ENCODE measurements around the gene TCEAL4.
"Not testable (repeated sequence)": the region's sequence is repeated elsewhere in the genome, so short reads cannot be mapped to it uniquely, and the experiment has no call there.

TCEAL4 gene

DNA sequence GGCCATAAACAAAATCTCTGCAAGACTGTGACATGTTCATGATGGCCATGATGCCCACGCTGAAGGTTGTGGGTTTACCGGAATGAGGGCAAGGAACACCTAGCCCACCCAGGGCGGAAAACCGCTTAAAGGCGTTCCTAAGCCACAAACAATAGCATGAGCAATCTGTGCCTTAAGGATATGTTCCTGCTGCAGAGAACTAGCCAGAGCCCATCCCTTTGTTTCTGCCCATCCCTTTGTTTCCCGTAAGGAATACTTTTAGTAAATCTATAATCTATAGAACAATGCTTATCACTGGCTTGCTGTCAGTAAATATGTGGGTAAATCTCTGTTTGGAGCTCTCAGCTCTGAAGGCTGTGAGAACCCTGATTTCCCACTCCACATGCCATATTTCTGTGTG is 9.9 kb downstream of the TCEAL4 start:
- DNase-seq, result not testable (repeated sequence)

DNA sequence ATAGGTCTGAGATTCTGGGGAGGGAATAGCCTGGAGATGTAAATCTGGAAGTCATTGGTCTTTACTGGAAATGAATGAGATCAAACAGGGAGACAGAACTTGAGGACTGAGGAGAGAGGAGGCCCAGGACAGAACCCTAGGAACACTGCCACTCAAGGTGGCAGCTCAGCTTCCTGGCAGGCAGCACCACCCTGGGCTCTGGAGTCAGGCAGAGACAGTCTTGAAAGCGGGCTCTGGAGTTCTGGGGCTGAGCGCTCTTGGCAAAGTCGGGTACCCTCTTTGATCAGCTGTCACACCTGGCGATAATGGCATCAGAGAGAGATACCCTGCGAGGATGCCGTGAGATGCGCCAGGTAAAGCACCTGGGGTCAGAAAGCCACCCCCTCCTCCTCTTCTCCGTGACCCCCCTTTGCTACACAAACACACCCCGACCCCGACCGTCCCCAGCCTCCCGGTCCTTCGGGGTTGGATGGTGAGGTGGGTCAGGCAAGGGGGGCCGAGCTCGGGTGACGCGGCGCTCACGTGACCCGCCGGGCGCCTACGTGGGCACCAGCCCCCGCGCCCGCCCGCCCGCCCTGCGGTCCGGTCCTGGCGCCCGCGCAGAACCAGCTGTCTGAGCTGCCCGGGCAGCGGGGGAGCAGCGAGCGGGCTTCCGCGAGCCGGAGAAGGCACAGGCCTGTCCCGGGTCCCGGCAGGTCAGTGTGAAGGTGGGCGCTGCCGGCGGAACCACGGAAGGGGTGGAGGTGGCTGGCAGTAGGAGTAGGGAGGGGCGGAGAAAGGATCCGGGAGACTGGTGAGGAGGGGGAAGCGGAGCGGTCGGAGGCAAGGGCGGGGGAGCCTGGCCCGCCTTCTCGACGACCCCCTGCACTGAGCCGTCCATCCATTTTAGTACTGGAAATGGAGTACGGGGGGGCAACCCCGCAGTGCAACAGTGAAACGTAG is 22.3 kb downstream of the TCEAL4 start, which contains the start of gene TCEAL3:
TSS of gene TCEAL3 (plus strand) at position 600 of the 942 bp plus-strand sequence. CDS start 1,102 bp downstream, outside the sequence.
- peak in 3 of 4 experiments; percentile 1 to 23 (median 1) for DNase-seq

- no peak for DNase-seq
Measured at GRCh38 chrX:103608306-103608963, 23.1 kb downstream of the TCEAL4 start.

- DNase-seq, result no peak
Measured at GRCh38 chrX:103610282-103610681, 25.0 kb downstream of the TCEAL4 start.

DNA sequence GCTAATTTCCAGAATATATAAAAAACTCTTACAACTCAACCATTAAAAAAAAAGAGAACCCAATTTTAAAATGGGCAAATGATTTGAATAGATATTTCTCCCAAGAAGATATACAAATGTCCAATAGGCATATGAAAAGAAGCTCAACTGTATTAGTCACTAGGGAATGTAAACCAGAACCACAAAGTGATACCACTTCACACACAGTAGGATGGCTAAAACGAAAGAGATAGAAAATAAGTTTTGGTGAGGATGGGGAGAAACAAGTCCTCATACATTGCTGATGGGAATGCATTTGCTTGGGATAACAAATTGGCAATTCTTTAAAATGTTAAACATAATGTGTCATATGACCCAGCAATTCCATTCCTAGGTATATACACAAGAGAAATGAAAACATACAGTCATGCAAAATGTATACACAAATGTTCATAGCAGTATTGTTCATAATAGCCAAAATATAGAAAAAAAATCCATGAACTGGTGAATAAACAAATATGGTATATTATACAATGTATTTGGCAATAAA is 28.1 kb downstream of the TCEAL4 start:
- DNase-seq, result no peak

DNA sequence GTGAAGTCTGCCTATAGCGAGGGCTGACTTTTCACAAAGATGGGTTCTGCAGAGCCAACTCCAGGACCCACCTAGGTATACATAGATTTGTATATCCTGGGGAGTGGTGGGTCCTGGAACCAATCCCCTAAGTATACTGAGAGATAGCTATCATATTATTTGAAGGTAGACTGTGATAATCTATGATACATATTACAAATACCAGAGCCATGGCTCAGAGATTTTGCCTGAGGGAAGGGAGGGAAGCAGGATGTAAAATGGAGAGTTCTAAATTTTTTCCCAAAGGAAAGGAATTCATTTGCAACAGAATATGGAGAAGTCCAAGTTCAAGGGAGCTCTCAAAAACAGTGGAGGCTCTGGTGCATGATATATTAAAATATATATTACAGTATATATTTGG is 29.7 kb downstream of the TCEAL4 start:
- no peak for DNase-seq

DNA sequence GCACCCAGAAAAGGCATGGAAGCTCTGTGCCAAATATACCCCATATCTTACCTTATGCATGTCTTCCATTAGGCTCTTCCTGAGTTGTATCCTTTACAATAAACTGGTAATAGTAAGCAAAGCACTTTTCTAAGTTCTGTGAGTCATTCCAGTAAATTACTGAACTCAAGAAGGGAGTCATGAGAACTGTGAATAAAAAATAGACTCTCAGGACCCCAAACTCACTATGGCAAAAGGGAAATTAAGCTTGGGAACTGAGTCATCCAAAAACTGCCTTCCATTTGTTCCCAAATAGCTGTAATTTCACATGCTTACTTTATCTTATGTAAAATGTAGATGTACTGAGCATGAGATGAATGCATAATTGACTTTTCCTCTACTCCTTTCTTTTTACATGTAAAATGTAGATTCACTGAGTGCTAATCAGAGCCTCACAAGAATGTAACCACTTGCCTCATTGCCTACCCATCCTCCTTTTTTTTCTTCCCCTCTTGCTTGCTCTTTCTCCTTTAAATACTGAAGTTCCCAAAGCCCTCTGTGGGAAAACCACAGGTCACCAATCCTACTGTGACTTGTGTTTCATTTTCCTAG is 30.6 kb downstream of the TCEAL4 start:
- no peak for DNase-seq

DNA sequence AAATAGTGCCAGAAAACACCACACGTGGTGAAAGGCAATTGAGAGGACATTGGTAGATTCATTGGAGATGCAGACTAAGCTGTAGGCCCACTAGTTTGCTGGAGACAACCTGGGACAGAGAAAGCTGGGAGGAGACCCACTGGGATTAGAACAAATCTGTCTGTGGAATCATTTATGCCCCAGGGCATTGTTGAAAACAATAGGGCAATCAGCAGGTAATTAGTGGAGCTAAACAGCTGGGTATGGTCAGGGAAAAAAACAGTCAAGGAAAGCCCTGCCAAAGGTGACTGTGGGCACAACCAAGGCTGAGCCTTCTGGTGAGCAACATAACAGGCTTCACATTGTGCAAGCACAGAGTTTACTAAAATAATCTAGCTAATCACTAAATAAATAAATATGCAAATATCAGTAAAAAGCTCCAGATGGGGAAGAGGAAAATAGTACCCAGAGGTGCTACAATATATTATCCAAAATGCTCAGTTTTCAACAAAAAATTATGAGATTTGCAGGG is 31.4 kb downstream of the TCEAL4 start:
- DNase-seq, result no peak

DNA sequence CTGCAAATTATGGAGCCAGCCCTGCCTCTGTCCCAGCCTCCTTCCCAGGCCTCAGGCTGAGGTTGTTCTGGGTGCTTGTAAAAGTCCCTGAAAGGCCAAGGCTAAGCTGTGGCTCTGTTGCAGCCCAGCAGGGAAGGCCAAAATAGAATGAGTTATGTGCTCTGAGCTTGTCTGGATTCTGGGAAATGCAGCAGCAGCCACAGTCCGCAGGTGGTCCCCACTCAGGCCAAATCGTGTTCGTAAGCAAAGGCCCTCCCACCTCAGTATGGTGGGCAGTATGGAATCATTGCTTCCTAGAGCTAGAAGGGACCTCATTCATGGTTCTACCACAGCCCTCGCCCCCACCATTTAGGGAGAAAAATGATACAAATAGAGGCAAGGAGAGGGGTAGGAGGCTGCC is 38.8 kb downstream of the TCEAL4 start:
- no peak for DNase-seq

GRCh38 chrX:103626855-103627254 is 41.5 kb downstream of the TCEAL4 start:
- DNase-seq, result no peak

GRCh38 chrX:103628386-103629317 is 43.3 kb downstream of the TCEAL4 start, which contains the start of gene TCEAL1:
TCEAL1 (plus strand) TSS chrX:103628975; CDS start chrX:103629917, 942 bp downstream.
- DNase-seq, result peak in 2 of 4 experiments; percentile 1 to 17

DNA sequence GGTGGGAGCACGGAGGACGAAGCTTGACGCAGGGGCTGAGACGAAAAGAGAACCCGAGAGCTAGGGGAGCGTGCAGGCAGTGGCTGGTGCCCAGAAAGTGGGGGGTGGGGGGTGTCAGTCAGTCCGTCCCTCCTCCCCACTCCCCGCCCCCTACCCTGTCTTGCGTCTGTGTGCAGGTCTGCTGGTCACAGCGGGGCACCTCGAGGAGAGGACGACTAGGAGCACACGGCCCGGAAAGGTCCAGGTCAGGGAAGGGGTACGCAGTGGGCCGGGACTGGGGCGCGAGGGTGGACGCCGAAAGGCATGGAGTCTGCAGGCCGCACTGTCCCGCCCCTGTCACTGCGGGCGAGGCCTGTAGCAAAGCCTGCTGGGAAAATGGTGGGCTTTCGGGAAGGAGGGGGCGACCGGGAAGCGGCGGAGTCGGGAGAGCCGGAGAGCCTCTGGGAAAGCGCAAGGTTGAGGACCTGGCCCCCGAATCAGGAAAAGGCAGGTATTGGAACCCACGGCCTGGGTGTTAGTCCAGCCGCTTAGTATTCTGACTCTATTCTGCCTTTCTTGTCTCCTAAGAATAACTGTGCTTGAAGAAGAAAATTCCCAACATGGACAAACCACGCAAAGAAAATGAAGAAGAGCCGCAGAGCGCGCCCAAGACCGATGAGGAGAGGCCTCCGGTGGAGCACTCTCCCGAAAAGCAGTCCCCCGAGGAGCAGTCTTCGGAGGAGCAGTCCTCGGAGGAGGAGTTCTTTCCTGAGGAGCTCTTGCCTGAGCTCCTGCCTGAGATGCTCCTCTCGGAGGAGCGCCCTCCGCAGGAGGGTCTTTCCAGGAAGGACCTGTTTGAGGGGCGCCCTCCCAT is 44.2 kb downstream of the TCEAL4 start:
- DNase-seq, result peak in 1 of 4 experiments; percentile 9

GRCh38 chrX:103630171-103630511 is 44.8 kb downstream of the TCEAL4 start:
- no peak for DNase-seq

DNA sequence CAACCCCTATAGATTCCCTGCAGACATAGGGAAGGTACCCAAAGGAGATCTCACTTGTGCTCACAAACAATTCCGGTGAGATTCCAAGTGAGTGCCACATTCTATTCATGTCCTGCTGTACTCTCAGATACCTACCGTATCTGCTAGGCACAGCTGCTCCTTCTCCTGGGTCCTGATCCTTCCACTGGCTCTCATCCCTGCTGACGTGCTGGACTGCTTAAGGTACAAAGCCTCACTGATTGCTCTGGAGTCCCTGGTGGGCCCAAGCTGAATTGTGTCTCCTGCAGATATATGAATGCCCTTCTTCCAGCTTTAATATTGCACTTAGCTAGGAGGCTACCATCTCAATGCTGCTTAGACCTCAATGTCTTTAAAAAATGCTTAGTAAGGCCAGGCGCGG is 45.8 kb downstream of the TCEAL4 start:
- DNase-seq, result no peak

DNA sequence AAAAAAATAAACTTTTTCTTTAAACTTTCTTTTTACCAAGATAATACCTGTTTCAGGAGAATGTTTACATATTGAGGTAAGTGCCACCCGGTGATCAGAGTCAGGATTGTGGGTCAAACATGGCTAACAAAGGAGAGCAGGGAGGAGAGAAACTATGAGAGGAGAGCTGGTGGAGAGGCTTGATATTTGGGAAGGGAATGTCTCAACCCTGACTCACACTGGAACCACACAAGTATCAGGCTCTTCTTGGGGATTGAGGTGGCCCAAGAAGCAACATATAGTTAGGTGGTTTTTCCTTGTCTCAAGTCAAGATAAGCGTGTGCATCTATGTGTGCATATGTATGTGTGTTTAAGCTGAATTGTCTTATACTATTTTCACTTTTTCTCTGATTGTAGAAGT is 50.1 kb downstream of the TCEAL4 start:
- DNase-seq, result no peak

Measured in activated naive CD4-positive, alpha-beta T cell (primary cell).